IMR-90 (cell line): ENCODE data around the gene PDZD7. TPM values are rescaled to one million over a fixed set of nuclear protein-coding genes. Genes with fewer than 3 reads are reported as not detected.

ENCODE experiments used
- CEBPB ChIP-seq: IDR thresholded peaks from 2 replicates; pipeline ENCODE4 v1.6.1; 2012; ENCODE audit warnings: low read depth, low read length, improper control_type of control experiment
- ELK1 ChIP-seq: fragments of 150-350 bp; IDR thresholded peaks from 2 replicates; pipeline ENCODE4 v1.6.1; 2016; ENCODE audit warnings: low read depth, mild to moderate bottlenecking, low read length, moderate library complexity, borderline replicate concordance
- polyA plus RNA-seq, 3 experiments: library from polyadenylated mRNA; depleted of rRNA; stranded (reverse); fragments of >200 nt; gene quantifications; 2 replicates each; pipeline ENCODE4 v1.2.3, GENCODE V29; 2012; ENCODE audit warnings: low replicate concordance in 1 of 3
- total RNA-seq: library from RNA; depleted of rRNA; stranded (reverse); fragments of >200 nt; gene quantifications from 2 replicates; pipeline ENCODE4 v1.2.3, GENCODE V29; 2012

Gene PDZD7
- total and polyA plus RNA-seq, 2 of the 4 experiments (the other 2 are of a cell fraction): 0.90 to 1.5 TPM

- TF ChIP-seq ELK1: no peak
- no peak for TF ChIP-seq CEBPB
Observed at GRCh38 chr10:101031796-101032636, 1.1 kb upstream of the PDZD7 start (continued).
